Activated T-helper 1 cell treated with Interleukin-2 at 50 U/mL for 16 hours (primary cell): ENCODE results near the gene TBCD.

Experiments used
- DNase-seq: peaks from one replicate; pipeline ENCODE4 v3.0.0-alpha.2; 2020; ENCODE audit warnings: low read depth

TBCD gene

DNA sequence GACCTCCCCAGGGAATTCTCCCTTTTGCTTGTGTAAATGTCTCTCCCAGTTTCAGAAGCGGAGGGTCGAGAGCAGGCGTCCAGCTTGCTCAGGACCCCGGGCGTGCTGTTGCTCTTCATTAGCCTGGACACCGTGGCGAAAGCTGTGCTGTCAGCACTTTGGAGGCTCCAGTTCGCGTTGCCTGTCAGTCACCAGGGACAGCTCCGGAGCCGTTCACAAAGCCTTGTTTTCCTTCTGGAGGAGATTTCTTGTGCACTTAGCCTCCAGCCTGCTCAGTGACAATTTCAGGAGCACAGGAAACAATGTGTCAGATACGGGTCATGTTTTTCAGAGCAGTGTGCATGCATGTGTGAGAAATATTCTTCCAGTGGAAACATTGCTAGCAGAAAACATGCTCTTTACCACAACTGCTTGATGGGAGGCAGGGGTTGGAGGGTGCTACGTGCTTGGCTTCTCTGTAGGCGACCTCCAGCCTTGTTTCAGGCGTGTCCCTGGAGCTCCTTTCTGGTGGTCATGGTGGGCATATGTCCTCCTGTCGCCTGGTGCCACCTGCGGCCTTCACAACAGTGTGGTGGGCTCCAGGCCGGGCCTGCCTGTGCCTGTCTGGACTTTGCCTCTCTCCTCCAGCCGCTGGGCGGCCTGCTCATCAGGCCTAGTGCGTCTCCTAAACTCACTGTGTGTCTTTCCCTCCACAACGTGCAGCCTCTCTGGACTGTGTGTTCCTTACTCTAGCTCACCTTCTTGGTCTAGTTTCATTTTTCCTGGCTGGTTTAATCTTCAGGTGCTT lies 59.0 kb downstream of the TBCD start:
- DNase-seq: no peak

DNA sequence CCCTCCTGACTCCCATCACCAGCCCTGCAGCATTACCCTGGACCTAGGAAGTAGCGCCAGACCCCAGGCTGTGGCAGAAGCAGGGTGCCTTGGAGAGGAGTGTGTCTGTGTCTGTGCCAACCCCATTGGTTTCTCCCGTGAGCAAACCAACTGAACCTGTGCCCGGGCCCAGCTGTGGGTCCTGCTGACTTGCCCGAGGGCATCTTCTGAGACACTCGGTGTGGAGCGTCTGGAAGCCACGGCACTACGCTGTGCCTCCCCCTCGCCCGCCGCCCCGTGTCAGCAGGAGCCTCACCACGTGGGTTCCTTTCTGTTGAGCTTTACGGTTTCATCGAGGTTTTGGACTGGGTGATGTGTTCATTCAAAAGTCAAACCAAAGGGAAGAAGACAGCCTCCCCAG lies 60.2 kb downstream of the TBCD start:
- no peak for DNase-seq

GRCh38 chr17:82812601-82813000 lies 60.7 kb downstream of the TBCD start:
- no peak for DNase-seq

DNA sequence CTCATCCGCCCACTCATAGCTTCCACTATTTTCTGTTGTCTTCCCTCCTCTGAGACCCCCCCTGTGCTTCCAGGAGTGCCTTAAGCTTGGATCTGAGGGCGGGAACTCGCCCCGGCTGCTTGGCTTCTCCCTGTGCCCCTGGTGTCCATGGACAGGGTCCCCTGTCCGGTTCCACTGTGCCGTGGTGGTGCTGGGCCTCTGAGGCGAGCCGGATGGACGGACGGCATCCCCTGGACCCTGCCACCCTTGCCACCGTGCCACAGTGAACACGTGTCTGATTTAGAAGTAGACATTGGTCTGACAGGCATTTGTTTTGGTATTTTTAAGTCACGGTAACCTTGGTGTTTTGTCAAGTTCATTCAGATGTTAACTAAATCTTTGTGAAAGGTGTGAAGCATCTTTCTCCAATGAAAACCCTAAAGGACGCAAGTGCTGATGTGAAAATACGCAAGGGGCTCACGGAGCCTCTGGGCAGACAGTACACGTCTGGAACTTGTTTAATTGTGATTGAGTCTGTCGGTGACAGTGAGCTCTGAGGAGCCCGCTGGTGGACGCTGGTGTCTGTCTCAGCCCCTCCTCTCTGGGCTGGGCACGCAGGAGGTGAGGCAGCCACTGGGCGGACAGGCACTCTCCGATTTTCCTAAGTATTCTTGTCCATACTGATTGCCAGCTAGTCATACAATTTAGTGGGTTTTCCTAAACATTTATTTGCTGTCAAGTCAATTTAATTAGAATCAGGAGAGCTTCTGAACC lies 61.6 kb downstream of the TBCD start:
- no peak for DNase-seq

DNA sequence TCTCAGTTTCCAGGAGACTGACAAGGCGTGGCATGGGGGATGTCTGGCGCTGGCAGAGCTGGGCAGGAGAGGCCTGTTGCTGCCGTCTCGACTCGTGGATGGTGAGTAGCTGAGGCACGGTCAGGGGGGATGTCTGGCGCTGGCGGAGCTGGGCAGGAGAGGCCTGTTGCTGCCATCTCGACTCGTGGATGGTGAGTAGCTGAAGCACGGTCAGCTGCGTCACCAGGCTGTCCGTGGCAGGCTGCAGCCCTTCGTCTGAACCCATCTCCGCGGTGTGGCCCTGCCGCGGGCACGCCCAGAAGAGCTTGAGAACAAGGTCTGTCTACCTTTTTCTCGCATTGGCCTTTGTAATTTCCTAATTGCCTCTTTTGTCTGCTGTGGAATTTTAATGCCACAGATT lies 63.0 kb downstream of the TBCD start:
- DNase-seq: no peak

DNA sequence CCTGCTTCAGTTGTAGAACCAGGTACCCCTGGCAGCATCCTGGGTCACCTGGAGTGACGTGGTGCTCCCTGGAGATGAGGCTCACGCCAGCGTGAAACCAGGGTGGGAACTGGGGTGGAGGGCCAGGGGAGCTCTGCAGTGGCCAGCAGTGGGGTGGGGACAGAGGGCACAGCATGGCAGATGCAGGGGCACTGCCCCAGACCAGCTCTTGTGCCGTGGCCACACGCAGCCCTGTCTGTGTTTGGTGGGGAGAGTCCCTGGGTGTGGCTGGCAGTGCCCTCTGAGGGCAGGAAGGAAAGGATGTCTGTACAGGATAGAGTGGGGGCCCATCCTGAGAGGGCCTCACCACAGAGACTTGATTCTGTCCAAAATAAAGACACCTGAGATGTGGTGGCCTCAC lies 63.5 kb downstream of the TBCD start:
- DNase-seq: no peak

DNA sequence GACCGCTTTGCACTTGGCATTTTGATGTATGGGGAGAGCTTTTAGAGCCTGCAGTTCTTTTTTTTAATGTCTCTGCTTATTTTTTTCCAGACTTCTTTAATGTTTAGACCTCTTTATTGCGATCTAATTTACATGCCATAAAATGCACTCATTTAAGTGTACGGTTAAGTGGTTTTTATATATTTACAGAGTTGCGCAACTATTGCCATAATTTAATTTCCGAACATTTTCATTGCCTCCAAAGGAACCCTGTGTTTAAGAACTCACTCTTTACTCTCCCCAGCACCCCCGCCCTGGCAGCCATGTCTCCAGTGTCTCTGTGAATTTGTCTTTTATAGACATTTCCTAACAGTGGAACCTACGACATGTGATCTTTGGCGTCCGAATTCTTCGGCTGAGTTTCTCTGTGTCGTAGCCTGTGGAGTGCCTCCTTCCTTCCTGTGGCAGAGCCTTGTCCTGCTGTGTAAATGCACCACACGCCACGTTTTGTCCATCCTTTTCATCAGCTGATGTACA lies 64.0 kb downstream of the TBCD start:
- no peak for DNase-seq

DNA sequence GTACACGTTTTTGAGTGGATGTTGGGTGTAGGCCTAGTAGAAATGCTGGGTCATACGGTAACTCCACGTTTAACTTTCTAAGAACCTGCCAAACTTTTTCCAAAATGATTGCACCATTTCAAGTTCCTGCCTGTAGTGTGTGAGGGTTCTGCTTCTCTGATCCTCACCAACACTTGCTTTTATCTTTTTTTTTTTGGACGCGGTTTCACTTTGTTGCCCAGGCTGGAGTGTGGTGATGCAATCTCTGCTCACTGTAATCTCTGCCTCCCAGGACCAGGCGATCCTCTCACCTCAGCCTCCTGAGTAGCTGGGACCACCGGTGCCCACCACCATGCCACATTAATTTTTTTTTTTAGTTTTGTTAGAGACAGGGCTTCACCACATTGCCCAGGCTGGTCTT lies 64.5 kb downstream of the TBCD start:
- no peak for DNase-seq

DNA sequence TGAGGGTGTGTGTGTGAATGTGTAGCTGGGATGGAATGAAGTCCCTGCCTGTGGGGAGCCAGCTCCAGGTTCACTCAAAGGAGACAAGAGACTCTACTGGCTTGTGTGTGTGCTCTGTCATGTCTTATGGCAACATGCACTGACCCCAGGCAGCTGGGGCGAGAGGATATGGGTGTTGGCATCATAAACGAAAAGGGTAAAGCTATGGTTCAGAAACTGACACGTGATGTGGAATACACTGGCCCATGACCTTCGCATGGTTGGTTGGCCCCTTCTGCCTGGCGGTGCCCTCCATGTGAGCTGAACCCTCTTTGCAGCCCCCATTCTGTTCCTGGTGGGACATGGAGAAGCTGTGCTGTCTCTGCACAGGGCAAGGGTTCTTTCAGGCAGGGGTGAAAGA lies 66.1 kb downstream of the TBCD start:
- no peak for DNase-seq

GRCh38 chr17:82820278-82821251 lies 68.7 kb downstream of the TBCD start:
- no peak for DNase-seq

DNA sequence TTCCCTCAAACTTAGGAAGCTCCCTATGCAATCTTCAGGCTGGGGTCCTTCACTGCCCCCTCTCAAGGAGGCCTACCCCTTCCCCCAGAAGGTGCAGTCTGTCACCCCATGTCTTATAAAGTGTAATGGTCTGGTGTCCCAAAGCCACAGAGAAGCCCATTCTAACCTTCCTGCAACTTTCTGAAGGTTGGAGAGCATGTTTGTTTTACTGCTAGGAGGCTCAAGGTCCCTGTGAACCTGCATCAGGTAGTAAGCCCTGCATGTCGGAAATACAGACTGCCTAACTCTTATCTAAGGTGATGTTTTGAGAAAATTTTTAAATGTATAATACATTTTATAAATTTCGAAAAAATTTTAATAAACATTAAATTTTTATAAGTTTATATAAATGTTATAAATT lies 69.7 kb downstream of the TBCD start:
- no peak for DNase-seq

DNA sequence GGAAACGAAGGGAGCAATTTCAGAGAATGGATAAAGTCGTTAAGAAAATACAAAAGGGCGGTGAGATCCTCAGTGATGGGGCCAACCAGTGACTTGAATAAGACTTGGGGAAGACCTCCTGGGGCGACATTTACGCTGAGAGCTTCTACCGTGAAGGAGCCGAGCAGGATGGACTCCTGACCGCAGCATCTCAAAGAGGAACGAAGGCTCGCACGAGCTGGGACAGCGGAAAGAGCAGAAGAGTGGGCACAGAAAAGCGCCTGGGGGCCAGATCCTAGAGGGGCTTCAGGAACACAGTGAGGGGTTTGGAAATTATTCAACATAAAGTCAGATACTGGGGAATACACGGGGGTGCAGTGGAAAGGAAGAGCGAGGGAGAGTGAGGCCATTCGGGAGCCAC lies 70.4 kb downstream of the TBCD start:
- no peak for DNase-seq

DNA sequence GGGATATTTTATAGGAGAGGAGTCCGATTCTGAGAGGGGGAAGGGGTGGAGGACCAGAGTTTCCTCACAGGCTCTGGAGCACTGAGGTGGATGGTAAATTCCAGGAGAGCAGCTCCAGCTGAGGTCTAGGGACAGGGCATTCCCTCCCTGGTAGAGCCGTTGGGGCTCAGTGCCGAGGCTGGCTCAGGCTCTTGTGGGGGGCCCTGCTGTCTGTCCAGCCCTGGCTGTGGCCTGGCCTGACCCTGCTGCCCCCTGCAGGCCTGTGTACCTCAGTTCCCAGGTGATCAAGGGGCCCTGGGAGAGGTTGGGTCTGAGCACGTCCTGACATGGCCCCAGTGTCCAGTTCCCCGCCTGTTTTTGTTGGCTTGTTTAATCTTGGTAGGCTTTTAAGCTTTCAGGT lies 71.1 kb downstream of the TBCD start:
- DNase-seq: no peak

DNA sequence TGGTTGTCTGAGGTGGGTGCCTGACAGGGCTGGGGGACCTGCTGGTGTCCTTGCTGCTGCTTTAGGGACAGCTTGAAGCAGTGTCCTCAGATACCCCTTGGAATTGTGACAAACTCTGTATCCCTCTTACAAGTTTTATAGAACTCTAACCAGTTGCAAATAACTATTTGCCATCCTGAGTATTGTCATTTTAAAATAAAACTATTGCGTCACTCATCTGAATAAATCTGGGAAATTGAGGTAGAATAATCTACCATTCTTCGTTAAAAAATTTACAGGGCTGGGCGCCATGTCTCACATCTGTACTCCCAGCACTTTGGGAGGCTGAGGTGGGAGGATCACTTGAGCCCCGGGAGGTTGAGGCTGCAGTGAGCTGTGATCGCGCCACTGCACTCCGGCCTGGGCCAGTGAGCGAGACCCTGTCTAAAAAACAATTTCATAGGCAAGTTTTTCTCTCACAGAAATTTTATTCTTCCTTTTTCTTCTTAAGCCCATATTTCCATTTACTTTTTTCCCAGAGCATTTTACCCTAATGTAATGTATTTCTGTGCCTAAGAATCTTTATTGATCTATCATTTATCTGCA lies 73.8 kb downstream of the TBCD start:
- no peak for DNase-seq

DNA sequence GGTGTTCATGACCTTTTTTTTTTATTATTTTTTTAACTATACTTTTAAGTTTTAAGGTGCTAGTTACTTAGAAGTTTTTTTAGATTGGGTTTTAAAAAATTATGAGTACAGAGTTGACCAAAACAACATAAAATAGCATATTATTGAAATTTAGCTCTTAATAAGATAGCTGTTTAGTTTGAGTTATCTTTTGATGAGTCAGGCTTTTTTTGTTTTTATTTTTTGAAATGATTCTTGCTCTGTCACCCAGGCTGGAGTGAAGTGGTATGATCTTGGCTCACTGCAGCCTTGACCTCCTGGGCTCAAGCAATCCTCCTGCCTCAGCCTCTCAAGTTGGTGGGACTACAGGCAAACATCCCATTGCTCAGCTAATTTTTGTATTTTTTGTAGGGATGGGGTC lies 74.3 kb downstream of the TBCD start:
- DNase-seq: no peak

DNA sequence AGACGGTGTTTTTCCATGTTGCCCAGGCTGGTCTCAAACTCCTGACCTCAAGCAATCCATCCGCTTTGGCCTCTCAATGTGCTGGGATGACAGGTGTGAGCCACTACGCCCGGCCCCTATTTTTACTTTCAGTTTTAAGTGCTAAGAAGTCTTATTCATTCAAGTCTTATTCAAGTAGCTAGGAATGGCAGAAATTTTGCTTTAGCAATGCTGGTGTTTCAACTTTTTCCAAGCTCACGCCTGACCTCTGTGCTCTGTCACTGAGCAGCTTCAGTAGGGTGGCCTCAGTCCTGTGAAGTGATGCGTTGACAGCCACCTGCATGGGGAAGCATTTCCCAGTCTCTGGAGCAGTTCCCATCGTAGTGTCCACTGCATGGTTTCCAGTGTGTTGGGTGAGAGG lies 75.1 kb downstream of the TBCD start:
- DNase-seq: no peak

DNA sequence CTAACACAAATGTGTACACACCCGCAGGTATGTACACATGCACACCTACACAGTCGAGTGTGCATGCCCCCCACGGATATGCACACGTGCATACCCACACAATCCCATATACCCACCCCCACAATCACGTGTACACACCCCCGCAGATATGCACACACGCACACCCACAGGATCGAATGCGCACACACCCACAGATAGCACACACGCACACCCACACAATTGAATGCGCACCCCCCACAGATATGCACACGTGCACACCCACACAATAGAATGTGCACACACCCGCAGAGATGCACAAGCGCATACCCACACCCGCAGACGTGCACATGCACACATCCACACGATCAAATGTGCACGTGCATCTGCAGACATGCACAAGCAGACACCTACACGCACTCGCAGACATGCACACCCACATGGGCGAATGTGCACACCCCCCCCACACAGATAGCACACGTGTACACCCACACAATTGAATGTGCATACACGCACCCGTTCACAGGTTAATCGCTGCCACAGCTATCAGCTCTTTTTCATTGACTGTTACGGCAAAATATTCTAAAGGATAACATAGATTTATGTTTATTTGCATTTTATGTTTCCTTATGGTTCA lies 77.1 kb downstream of the TBCD start:
- no peak for DNase-seq

- DNase-seq: no peak
Measured at GRCh38 chr17:82830249-82830661, 78.4 kb downstream of the TBCD start.

DNA sequence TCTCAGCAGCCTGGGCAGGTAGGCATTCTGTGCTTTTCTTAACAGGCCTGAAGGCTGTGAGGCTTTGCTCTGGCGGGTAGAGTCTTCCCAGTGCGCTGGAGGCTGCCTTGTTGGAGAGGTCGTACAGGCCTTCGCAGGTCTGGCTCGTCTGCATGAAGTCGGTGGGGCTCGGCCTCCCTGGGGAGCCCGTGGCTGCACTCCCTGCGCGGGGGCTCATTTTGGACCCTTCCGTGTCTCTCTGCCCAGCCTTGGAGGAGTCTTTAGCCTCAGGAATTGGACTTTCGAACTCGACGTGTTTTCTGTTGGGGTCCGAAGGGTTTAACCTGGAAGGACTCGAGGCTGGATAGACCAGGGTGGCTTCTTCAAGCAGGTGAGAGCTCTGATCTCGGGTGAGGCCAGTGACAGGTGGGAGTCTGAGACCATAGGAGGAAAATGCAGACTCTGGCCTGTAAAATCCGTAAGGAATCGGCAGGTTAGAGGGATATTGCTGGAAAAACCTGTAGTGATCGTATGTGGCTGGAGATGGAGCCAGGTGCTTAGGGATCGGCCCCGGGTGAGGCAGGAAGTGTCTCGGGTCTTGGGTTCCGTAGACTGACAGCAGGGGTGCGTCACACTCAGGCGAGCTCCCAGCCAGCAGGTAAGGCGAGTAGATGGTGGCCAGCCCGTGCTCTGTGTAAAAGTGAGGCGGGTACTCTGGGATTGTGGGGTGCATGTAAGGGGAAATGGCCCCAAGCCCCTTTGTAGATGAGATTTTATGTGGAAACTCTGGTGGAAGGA lies 79.4 kb downstream of the TBCD start:
- no peak for DNase-seq

GRCh38 chr17:82831818-82832200 lies 79.9 kb downstream of the TBCD start:
- DNase-seq: no peak

DNA sequence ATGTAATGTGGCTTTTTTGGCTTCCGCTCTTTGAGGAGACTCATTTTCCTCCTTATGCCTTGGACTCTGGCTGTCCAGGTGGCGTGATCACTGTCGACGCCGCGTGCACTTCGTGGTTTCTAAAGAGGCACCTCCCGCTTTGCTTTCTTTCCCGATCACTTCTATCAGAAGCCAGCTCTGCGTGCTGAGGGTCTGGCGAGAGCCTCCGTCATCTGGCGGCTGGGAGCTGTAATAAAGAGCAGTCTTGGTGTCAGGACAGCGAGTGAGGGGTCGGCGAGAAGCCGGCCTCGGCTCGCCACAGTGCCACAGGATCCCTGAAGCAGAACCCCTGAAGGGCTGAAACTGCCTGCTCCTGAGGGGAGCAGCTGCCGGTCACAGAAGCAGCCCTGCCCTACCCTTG lies 80.5 kb downstream of the TBCD start:
- no peak for DNase-seq
